Skeletal muscle satellite cell (primary cell): Measurements from ENCODE around the gene SSRP1.
"Not testable (repeated sequence)": the region's sequence is repeated elsewhere in the genome, so short reads cannot be mapped to it uniquely, and the experiment has no call there.

Source experiments
- H3K27me3 ChIP-seq: 2 replicates; pipeline ENCODE4 v1.7.0; 2013; ENCODE audit warnings: low read length; ENCODE audit not compliant: control insufficient read depth, insufficient read depth
- H3K36me3 ChIP-seq: 2 replicates; pipeline ENCODE4 v1.7.0; 2013; ENCODE audit warnings: mild to moderate bottlenecking, control low read depth, low read length; ENCODE audit not compliant: insufficient read depth
- H3K4me1 ChIP-seq: 2 replicates; pipeline ENCODE4 v1.7.0; 2013; ENCODE audit warnings: low read length; ENCODE audit not compliant: control insufficient read depth, insufficient read depth
- H3K4me2 ChIP-seq: 2 replicates; pipeline ENCODE4 v1.7.0; 2013; ENCODE audit warnings: mild to moderate bottlenecking, low read length
- H3K4me3 ChIP-seq: 2 replicates; pipeline ENCODE4 v1.7.0; 2013; ENCODE audit warnings: low read length
- H3K9ac ChIP-seq: 2 replicates; pipeline ENCODE4 v1.7.0; 2013; ENCODE audit warnings: mild to moderate bottlenecking, low read depth, low read length, moderate library complexity
- H3K9me3 ChIP-seq: replicated peaks from 2 replicates; pipeline ENCODE4 v1.7.0; 2013; ENCODE audit warnings: mild to moderate bottlenecking, control low read depth, low read length

SSRP1 gene

DNA sequence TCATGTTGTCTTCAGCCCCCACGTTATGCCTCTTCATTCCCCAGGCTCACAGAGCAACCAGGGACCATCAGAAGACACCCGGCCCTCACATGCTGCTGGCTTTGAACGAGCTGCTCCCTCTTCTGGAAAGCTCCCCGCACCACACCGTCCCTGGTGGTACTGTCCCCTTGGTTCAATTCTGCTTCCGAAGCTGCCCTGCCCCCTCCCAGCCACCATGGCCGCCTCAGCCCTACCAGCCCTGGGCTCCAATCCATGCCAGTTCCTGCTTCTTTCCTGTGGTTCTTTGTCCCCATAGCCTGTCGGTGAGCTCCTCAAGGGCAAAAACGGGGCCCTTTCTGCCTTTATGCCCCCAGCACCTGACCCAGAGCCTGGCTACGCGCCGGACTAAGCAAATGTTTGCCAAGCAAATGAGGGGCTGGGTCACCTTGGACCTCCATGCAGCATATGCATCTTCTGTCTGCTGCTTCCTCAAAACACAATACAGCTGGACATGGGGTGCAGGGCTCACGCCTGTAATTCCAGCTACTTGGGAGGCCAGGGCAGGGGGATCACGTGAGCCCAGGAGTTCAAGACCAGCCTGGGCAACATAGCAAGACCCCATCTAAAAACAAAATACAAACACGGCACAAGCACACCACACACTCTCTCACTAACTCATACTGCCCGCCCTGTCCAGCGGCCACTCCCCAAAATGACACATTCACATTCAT lies 32.3 kb downstream of the SSRP1 start:
- Histone ChIP-seq H3K9ac (no peak overlapping the region), H3K36me3 (peaks cover 78% of the 10 kb centered on the region)

DNA sequence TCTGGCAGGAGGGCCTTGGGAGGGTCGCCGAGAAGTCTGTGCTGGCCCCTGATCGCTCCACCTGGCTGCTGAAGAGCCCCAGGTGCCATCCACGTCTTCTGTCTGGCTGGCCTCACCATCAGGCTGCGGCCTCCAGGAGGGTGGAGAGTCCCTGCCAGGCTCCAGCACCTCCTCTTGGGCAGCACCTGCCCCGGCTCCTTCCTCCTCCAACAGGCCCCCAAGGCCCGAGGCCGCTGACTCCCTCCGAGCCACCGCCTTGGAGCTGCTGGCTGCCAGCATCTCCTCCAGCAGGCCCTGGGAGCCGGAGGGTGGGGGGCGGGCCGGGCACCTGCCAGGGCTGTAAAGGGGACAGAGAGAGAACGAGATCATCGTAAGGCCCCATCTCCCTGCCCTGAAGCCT lies 33.2 kb downstream of the SSRP1 start:
- peaks cover 78% of the 10 kb centered on the region for H3K36me3 ChIP-seq
- no peaks in the 10 kb centered on the region for H3K27me3 ChIP-seq
- H3K4me3 ChIP-seq: no peak overlapping the region
- H3K9ac ChIP-seq: no peak overlapping the region
- H3K9me3 ChIP-seq: no peaks in the 10 kb centered on the region
- H3K4me1 ChIP-seq: peaks cover 40% of the 10 kb centered on the region
- no peak overlapping the region for H3K4me2 ChIP-seq

More for the DNA sequence above, 32.3 kb downstream of the SSRP1 start:
- Histone ChIP-seq H3K4me3 (no peak overlapping the region), H3K4me2 (no peak overlapping the region), H3K27me3 (no peaks in the 10 kb centered on the region), H3K4me1 (peaks cover 50% of the 10 kb centered on the region), H3K9me3 (no peaks in the 10 kb centered on the region)

DNA sequence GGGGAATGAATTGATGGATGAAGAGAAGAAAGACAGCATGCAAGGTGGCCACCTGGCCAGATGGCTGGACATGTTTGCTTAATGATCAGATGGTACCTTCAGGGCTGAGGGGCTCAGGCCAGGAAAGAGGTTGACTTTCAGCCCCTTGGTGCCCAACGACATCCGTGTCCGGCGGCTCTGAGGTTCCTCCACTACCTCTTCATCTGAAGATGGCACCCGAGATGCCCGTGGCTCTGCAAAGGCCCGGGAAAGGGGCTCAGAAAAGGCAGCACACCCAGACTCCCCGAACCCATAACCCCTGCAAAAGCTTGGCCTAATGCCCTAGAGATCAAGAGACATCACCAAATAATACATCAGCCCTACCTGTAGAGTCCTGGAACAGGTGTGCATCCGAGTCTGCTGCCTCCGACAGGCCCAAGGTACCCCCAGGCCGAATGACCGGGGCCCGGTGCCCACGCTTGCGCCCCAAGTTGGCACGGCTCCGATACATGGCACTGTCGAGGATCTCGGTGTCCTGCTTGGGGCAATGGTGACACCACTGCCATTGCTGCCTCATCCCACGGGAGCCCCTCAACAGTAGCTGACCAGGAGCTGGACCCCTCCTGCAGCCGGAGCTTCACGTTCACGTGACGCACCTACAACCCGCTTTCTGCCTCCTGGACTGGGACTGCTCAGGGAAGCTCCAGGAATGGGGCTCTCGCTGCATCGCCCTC lies 33.8 kb downstream of the SSRP1 start:
- Histone ChIP-seq H3K4me3 (no peak overlapping the region), H3K4me1 (peaks cover 34% of the 10 kb centered on the region), H3K9ac (no peak overlapping the region), H3K4me2 (no peak overlapping the region), H3K36me3 (peaks cover 77% of the 10 kb centered on the region), H3K27me3 (no peaks in the 10 kb centered on the region), H3K9me3 (no peaks in the 10 kb centered on the region)

DNA sequence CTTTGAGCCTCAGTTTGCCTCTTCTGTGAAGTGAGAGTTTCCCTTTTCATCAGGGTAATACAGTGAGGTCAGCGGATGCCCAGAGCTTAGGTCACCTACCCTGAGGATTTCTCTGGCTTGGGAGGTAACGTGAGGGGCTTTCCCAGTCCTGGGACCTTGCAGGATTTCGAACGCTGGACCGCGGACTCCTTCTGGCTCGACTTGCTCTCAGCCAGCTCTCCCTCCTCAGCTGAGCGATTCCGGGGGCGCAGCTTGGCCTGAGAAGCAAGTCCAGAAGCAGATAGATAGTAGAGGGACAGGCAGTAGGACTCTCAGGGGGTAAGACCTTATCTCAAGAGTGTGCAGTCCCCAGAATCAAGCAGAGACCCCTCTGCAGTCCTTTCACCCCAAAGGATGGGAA lies 34.9 kb downstream of the SSRP1 start:
- Histone ChIP-seq H3K27me3 (no peaks in the 10 kb centered on the region), H3K9me3 (no peaks in the 10 kb centered on the region), H3K4me3 (no peak overlapping the region), H3K4me2 (no peak overlapping the region), H3K4me1 (peaks cover 25% of the 10 kb centered on the region), H3K9ac (no peak overlapping the region), H3K36me3 (peaks cover 74% of the 10 kb centered on the region)

DNA sequence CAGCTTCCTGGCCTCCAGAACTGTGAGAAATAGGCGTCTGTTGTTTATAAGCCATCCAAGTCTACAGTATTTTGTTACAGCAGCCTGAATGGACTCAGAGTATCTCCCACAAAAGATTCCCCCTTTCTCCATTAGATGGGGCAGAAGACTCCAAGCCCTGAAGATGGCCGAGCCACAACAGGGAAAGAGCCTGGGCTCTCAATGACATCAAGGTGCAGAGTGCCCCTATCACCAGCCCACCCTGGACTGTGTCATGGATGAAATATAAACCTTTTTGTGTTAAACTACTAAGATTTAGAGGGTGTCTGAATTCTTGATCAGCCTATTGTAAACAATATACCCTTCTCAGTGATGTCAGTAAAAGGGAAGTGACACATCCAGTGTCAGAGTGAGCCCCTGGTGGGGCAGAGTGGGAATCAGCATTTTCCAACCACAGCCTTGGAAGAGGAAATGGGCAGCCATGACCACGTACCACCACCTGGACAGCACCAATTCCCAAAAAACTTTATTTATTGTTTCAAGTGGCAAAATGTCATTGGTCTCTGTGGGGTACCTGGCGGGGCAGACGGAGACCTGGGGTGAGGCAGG lies 36.4 kb downstream of the SSRP1 start:
- H3K27me3 ChIP-seq: no peaks in the 10 kb centered on the region
- no peaks in the 10 kb centered on the region for H3K9me3 ChIP-seq
- no peak overlapping the region for H3K4me3 ChIP-seq
- peaks cover 24% of the 10 kb centered on the region for H3K4me1 ChIP-seq
- H3K9ac ChIP-seq: no peak overlapping the region
- H3K36me3 ChIP-seq: peaks cover 63% of the 10 kb centered on the region
- H3K4me2 ChIP-seq: no peak overlapping the region

DNA sequence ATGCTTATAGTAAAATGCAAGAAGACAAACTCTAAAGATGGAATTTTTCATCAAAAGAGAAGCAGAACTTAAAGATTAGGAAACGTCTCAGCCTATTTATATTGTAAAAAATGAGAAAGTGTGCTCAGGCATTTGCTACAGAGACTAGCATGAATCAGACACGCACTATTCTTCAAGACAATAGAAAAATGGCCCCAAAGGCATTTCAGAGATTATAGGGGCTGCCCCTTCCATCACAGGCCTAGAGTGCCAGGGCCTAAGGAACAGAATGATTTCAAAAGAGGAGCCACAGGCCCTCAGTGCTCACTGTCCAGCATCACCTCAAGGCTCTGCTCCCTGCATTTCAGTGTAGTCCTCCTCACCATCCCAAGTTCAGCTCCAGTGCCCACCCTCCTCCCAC lies 38.5 kb downstream of the SSRP1 start:
- Histone ChIP-seq H3K4me3 (no peak overlapping the region), H3K9me3 (no peaks in the 10 kb centered on the region), H3K9ac (no peak overlapping the region), H3K4me2 (no peak overlapping the region), H3K36me3 (peaks cover 50% of the 10 kb centered on the region), H3K4me1 (peaks cover 31% of the 10 kb centered on the region), H3K27me3 (no peaks in the 10 kb centered on the region)

DNA sequence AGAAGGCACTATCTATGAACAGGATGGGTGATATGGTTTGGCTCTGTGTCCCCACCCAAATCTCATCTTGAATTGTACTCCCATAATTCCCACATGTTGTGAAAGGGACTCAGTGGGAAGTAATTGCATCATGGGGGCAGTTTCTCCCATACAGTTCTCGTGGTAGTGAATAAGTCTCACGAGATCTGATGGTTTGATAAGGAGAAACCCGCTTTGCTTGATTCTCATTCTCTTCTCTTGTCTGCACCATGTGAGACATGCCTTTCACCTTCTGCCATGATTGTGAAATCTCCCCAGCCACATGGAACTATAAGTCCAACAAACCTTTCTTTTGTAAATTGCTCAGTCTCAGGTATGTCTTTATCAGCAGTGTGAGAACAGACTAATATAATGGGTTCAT lies 39.5 kb downstream of the SSRP1 start:
- H3K4me2 ChIP-seq, H3K4me3 ChIP-seq, H3K27me3 ChIP-seq, H3K9ac ChIP-seq, H3K9me3 ChIP-seq: not testable (repeated sequence)
- Histone ChIP-seq H3K36me3 (peaks cover 39% of the 10 kb centered on the region), H3K4me1 (peaks cover 31% of the 10 kb centered on the region)

DNA sequence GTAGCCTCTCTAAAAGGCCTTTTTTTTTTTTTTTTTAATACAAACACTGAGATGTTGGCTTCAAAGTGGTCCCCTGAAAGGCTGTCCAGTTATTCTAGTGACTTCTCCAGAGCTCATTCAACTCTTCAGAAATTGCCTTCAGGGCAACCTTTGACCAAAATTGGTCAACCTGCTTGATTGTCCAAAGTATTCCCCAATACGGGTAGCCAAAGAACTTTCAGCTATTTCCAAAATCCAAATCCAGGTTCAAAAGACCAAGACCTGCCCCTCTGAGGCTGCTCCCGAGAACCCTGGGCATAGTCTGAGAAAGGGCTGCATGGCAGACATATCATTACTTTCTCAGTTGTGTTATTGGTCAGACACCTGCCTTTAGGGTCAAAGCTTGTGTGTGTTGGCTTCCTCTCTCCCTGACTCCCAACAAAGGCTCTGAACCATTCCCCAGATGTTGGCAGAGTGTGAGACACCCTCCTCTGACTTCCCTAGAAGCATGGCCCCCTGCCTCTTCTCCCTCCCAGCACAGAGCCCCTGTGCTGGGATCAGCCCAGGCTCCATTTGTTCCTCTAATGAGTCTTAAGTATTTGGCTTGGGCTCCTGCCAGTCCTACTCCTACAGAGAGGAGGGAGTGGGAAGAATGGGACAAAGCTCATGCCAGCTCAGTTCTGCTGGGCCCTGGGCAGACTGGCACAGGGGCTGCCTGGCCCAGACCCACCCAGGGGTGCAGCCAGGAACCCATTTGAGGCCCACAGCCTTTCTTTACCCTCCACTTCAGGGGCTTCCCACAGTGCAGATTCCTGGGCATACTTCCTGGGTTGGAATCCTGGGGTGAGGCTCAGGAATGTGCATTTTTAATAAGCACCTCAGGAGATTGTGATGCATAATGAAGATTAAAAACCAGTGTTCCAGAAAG lies 41.2 kb downstream of the SSRP1 start:
- H3K4me3 ChIP-seq: no peak overlapping the region
- H3K27me3 ChIP-seq: no peaks in the 10 kb centered on the region
- H3K9ac ChIP-seq: peak overlapping the region; percentile 14
- H3K4me2 ChIP-seq: peak overlapping the region; percentile 10
- peaks cover 45% of the 10 kb centered on the region for H3K4me1 ChIP-seq
- H3K9me3 ChIP-seq: no peaks in the 10 kb centered on the region
- peaks cover 22% of the 10 kb centered on the region for H3K36me3 ChIP-seq

DNA sequence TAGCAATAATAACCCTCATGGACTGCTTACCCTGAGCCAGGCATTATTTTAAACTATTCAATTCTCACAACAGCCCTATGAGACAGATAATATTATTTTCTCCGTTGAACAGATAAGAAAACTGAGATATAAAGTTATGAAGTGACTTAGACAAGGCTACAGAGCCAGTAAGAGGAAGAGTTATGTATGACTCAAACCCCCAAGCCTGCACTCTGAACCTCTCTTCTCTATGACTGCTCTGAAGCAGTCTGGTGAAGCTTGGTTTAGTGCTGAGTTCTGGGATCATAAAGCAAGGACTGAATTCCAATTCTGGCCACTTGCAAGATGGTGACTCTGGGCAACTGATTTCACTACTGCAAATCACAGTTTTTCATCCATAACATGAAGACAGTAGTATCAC lies 45.4 kb downstream of the SSRP1 start:
- no peak overlapping the region for H3K4me3 ChIP-seq
- H3K4me1 ChIP-seq: peaks cover 58% of the 10 kb centered on the region

DNA sequence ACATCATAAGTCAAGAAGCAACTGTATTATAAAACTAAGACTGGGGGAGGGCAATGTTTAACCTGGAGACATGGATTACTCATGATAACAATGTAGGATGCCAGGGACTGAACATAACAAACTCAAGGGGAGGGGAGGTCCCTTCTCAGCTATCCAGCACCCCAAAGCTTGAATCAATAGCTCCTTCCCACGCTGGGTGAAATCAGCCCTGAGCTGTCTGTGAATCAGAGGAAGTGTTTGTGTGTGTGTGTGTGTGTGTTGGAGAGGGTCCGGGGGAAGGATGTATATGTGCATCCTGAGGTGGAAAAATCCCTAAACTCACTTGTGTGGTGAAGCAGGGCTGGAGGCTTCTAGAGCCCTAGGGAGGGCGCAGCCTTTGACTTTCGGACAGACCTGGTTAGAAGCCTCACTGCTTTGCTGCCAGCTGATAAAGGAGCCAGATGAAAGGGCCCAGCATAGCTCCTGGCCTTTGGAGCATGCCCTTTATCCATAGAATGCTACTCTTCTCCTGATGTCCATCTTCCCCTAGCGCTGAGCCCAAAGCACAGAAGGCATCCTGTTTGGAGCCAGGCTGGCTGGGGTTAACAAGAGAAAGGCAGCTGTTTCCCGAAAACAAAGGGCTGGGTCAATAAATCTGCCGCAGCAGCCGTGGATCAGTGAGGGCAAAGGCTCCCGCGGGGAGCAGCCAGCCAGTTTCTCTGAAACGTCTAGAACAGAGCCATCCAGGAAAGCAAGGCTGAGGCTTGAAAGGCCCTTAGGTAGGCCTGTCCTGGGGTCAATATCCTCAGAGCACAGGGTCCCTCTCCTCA lies 46.7 kb downstream of the SSRP1 start:
- Histone ChIP-seq H3K36me3 (no peaks in the 10 kb centered on the region), H3K9me3 (no peaks in the 10 kb centered on the region), H3K9ac (peak overlapping the region; percentile 70), H3K4me3 (peak overlapping the region; percentile 33), H3K4me2 (peak overlapping the region; percentile 65), H3K4me1 (peaks cover 45% of the 10 kb centered on the region), H3K27me3 (no peaks in the 10 kb centered on the region)

More for the DNA sequence above, 45.4 kb downstream of the SSRP1 start:
- peak overlapping the region; percentile 16 for H3K4me2 ChIP-seq
- no peaks in the 10 kb centered on the region for H3K9me3 ChIP-seq
- no peaks in the 10 kb centered on the region for H3K27me3 ChIP-seq
- no peaks in the 10 kb centered on the region for H3K36me3 ChIP-seq
- no peak overlapping the region for H3K9ac ChIP-seq
